Measurements from ENCODE around the gene ZC2HC1C. TPM values are rescaled to one million over a fixed set of nuclear protein-coding genes. Genes with fewer than 3 reads are reported as not detected.
A peak's percentile ranks its signal among the peaks of the same experiment; 100 is the strongest.

Gene ZC2HC1C
- total and polyA plus RNA-seq, 2 of the 13 experiments (the other 11 are each of a cell fraction or from before 2014, with no cell fraction given): 3.3 to 3.5 TPM

DNA sequence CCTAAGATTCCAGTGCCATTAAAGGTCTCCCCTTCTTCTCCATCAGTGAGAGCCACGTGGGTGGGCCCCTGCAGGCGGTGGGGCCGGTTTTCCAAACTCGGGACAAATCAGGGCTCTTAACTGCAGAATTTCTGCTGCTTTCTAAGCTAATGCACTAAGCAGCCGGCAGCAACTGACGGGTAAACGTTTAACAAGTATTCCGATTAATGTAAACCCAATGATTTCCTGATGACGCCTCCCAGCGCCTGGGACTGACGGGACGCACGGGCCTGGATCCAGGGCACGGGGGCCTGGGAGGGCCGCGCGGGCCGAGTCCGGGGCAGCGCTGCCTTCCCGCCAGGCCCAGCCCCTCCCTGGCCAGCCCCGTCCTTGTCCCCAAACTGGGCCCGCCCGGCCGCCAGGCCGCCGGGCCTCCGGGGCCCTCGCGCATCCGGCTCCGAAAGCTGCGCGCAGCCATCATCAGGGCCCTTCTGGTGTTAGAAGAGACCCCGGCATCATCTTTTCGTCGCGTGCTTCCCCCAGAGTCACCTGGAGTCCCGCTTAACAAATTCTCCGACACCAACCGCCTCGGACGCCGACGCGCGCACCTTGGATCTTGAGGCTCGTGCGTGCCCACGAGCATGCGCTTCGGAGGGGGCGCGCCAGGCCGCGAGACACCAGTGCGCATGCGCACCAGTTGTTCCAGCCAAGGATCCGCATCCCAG is 18.4 kb upstream of the ZC2HC1C start, which contains the start of gene MLH3 (continued):
- TF ChIP-seq, protein P1, sequence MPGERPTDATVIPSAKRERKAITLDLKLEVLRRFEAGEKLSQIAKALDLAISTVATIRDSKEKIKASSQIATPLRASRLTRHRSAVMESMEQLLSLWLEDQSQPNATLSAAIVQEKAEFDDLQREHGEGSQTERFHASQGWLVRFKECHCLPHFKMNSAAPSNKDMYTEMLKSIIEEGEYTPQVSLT (CRISPR knock-in tag; IDR thresholded peaks at IDR 0.05; ENCODE audit: borderline replicate concordance, low read depth): no peak
- TF ChIP-seq, protein P2, sequence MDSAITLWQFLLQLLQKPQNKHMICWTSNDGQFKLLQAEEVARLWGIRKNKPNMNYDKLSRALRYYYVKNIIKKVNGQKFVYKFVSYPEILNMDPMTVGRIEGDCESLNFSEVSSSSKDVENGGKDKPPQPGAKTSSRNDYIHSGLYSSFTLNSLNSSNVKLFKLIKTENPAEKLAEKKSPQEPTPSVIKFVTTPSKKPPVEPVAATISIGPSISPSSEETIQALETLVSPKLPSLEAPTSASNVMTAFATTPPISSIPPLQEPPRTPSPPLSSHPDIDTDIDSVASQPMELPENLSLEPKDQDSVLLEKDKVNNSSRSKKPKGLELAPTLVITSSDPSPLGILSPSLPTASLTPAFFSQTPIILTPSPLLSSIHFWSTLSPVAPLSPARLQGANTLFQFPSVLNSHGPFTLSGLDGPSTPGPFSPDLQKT (CRISPR knock-in tag; IDR thresholded peaks at IDR 0.05; ENCODE audit: borderline replicate concordance): peak; percentile 70; the same call in 1 of the 2 replicates
- TF ChIP-seq, protein P3, sequence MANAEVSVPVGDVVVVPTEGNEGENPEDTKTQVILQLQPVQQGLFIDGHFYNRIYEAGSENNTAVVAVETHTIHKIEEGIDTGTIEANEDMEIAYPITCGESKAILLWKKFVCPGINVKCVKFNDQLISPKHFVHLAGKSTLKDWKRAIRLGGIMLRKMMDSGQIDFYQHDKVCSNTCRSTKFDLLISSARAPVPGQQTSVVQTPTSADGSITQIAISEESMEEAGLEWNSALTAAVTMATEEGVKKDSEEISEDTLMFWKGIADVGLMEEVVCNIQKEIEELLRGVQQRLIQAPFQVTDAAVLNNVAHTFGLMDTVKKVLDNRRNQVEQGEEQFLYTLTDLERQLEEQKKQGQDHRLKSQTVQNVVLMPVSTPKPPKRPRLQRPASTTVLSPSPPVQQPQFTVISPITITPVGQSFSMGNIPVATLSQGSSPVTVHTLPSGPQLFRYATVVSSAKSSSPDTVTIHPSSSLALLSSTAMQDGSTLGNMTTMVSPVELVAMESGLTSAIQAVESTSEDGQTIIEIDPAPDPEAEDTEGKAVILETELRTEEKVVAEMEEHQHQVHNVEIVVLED (CRISPR knock-in tag; IDR thresholded peaks at IDR 0.05; ENCODE audit: borderline replicate concordance): no peak
- TF ChIP-seq, protein P4, sequence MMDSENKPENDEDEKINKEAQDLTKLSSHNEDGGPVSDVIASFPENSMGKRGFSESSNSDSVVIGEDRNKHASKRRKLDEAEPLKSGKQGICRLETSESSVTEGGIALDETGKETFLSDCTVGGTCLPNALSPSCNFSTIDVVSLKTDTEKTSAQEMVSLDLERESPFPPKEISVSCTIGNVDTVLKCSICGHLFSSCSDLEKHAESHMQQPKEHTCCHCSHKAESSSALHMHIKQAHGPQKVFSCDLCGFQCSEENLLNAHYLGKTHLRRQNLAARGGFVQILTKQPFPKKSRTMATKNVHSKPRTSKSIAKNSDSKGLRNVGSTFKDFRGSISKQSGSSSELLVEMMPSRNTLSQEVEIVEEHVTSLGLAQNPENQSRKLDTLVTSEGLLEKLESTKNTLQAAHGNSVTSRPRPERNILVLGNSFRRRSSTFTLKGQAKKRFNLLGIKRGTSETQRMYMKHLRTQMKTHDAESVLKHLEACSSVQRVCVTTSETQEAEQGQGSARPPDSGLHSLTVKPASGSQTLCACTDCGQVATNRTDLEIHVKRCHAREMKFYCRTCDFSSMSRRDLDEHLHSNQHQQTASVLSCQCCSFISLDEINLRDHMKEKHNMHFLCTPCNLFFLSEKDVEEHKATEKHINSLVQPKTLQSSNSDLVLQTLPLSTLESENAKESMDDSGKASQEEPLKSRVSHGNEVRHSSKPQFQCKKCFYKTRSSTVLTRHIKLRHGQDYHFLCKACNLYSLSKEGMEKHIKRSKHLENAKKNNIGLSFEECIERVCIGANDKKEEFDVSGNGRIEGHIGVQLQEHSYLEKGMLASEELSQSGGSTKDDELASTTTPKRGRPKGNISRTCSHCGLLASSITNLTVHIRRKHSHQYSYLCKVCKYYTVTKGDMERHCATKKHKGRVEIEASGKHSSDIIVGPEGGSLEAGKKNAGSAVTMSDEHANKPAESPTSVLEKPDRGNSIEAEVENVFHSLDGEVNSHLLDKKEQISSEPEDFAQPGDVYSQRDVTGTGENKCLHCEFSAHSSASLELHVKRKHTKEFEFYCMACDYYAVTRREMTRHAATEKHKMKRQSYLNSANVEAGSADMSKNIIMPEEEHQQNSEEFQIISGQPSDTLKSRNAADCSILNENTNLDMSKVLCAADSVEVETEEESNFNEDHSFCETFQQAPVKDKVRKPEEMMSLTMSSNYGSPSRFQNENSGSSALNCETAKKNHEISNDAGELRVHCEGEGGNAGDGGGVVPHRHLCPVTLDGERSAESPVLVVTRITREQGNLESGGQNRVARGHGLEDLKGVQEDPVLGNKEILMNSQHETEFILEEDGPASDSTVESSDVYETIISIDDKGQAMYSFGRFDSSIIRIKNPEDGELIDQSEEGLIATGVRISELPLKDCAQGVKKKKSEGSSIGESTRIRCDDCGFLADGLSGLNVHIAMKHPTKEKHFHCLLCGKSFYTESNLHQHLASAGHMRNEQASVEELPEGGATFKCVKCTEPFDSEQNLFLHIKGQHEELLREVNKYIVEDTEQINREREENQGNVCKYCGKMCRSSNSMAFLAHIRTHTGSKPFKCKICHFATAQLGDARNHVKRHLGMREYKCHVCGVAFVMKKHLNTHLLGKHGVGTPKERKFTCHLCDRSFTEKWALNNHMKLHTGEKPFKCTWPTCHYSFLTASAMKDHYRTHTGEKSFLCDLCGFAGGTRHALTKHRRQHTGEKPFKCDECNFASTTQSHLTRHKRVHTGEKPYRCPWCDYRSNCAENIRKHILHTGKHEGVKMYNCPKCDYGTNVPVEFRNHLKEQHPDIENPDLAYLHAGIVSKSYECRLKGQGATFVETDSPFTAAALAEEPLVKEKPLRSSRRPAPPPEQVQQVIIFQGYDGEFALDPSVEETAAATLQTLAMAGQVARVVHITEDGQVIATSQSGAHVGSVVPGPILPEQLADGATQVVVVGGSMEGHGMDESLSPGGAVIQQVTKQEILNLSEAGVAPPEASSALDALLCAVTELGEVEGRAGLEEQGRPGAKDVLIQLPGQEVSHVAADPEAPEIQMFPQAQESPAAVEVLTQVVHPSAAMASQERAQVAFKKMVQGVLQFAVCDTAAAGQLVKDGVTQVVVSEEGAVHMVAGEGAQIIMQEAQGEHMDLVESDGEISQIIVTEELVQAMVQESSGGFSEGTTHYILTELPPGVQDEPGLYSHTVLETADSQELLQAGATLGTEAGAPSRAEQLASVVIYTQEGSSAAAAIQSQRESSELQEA (CRISPR knock-in tag; IDR thresholded peaks at IDR 0.05; ENCODE audit: not compliant biosample characterization): peak; percentile 70
- TF ChIP-seq ZNF317 (CRISPR knock-in tag; IDR thresholded peaks at IDR 0.05): peak; percentile 61; the same call in 1 of the 2 replicates
- TF ChIP-seq ZNF292 (CRISPR knock-in tag; IDR thresholded peaks at IDR 0.05; ENCODE audit: borderline replicate concordance, low read depth): no peak
- TF ChIP-seq PRMT3 (CRISPR knock-in tag; IDR thresholded peaks at IDR 0.05; ENCODE audit: borderline replicate concordance, low read depth): no peak
- TF ChIP-seq, protein P5, sequence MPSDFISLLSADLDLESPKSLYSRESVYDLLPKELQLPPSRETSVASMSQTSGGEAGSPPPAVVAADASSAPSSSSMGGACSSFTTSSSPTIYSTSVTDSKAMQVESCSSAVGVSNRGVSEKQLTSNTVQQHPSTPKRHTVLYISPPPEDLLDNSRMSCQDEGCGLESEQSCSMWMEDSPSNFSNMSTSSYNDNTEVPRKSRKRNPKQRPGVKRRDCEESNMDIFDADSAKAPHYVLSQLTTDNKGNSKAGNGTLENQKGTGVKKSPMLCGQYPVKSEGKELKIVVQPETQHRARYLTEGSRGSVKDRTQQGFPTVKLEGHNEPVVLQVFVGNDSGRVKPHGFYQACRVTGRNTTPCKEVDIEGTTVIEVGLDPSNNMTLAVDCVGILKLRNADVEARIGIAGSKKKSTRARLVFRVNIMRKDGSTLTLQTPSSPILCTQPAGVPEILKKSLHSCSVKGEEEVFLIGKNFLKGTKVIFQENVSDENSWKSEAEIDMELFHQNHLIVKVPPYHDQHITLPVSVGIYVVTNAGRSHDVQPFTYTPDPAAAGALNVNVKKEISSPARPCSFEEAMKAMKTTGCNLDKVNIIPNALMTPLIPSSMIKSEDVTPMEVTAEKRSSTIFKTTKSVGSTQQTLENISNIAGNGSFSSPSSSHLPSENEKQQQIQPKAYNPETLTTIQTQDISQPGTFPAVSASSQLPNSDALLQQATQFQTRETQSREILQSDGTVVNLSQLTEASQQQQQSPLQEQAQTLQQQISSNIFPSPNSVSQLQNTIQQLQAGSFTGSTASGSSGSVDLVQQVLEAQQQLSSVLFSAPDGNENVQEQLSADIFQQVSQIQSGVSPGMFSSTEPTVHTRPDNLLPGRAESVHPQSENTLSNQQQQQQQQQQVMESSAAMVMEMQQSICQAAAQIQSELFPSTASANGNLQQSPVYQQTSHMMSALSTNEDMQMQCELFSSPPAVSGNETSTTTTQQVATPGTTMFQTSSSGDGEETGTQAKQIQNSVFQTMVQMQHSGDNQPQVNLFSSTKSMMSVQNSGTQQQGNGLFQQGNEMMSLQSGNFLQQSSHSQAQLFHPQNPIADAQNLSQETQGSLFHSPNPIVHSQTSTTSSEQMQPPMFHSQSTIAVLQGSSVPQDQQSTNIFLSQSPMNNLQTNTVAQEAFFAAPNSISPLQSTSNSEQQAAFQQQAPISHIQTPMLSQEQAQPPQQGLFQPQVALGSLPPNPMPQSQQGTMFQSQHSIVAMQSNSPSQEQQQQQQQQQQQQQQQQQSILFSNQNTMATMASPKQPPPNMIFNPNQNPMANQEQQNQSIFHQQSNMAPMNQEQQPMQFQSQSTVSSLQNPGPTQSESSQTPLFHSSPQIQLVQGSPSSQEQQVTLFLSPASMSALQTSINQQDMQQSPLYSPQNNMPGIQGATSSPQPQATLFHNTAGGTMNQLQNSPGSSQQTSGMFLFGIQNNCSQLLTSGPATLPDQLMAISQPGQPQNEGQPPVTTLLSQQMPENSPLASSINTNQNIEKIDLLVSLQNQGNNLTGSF (CRISPR knock-in tag; IDR thresholded peaks at IDR 0.05): peak; percentile 89
